ENCODE measurements around the gene PLXNC1.

Gene PLXNC1

GRCh38 chr12:94192506-94192905 lies 44.1 kb downstream of the PLXNC1 start:
- no peak for DNase-seq
- in situ Hi-C loops (cut with MboI; ENCODE audit: low pct_unique_long_range_greater_than_20kb, low sequenced_read_pairs), result no loop called here

DNA sequence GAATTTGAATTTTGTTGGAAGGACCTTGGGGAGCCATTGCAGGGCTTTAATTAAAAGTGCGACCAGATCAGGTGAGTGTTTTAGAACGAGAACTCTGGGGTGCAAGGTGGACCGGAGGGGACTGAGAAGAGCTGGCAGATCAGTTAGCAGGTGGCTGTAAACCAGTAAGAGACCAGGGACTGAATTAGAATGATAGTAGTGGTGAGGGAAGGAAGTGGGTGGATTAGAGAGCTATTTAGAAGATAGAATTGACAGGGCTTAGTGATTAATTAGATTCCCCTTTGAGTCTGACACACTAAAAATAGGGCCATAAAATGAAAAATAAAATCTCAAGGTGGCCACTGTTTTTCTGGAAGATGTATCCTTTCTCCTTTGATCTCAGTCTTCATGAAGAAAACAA lies 44.8 kb downstream of the PLXNC1 start:
- DNase-seq, result peak; percentile 58
- in situ Hi-C loops (cut with MboI; ENCODE audit: low pct_unique_long_range_greater_than_20kb, low sequenced_read_pairs), result no loop called here

GRCh38 chr12:94195483-94195882 lies 47.1 kb downstream of the PLXNC1 start:
- in situ Hi-C loops (cut with MboI; ENCODE audit: low pct_unique_long_range_greater_than_20kb, low sequenced_read_pairs), result no loop called here
- no peak for DNase-seq

- in situ Hi-C loops (cut with MboI; ENCODE audit: low pct_unique_long_range_greater_than_20kb, low sequenced_read_pairs), result no loop called here
- DNase-seq, result no peak
Measured at GRCh38 chr12:94198469-94198868, 50.1 kb downstream of the PLXNC1 start.

- in situ Hi-C loops (cut with MboI; ENCODE audit: low pct_unique_long_range_greater_than_20kb, low sequenced_read_pairs), result no loop called here
- DNase-seq, result no peak
Measured at GRCh38 chr12:94198872-94199271, 50.5 kb downstream of the PLXNC1 start.

DNA sequence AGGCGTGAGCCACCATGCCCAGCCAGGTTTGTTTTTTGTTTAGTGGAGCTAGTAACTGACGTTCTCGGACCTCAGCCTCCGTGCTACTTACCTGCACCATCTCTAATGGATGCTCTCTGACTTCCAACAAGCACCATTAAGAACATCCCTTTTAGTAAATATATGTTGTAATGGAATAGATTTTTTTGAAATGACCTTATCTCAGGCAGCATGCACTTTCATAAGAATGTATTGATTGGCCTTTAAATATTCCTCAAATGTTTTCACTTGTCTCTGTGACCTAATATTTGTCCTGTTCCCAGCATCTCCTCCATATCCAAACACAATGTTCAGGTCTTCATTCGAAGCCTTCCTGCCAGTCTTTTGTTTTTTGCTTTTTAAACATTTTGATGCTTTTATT lies 51.7 kb downstream of the PLXNC1 start:
- in situ Hi-C loops (cut with MboI; ENCODE audit: low pct_unique_long_range_greater_than_20kb, low sequenced_read_pairs), result no loop called here
- DNase-seq, result no peak

GRCh38 chr12:94200695-94201094 lies 52.3 kb downstream of the PLXNC1 start:
- in situ Hi-C loops (cut with MboI; ENCODE audit: low pct_unique_long_range_greater_than_20kb, low sequenced_read_pairs), result no loop called here

GRCh38 chr12:94202245-94203180 lies 54.1 kb downstream of the PLXNC1 start:
- no peak for DNase-seq
- in situ Hi-C loops (cut with MboI; ENCODE audit: low pct_unique_long_range_greater_than_20kb, low sequenced_read_pairs), result no loop called here

More at GRCh38 chr12:94200695-94201094, 52.3 kb downstream of the PLXNC1 start:
- no peak for DNase-seq

GRCh38 chr12:94203181-94203546 lies 54.8 kb downstream of the PLXNC1 start:
- in situ Hi-C loops (cut with MboI; ENCODE audit: low pct_unique_long_range_greater_than_20kb, low sequenced_read_pairs), result no loop called here
- DNase-seq, result no peak

- in situ Hi-C loops (cut with MboI; ENCODE audit: low pct_unique_long_range_greater_than_20kb, low sequenced_read_pairs), result no loop called here
- no peak for DNase-seq
Measured at GRCh38 chr12:94203796-94204195, 55.4 kb downstream of the PLXNC1 start.

DNA sequence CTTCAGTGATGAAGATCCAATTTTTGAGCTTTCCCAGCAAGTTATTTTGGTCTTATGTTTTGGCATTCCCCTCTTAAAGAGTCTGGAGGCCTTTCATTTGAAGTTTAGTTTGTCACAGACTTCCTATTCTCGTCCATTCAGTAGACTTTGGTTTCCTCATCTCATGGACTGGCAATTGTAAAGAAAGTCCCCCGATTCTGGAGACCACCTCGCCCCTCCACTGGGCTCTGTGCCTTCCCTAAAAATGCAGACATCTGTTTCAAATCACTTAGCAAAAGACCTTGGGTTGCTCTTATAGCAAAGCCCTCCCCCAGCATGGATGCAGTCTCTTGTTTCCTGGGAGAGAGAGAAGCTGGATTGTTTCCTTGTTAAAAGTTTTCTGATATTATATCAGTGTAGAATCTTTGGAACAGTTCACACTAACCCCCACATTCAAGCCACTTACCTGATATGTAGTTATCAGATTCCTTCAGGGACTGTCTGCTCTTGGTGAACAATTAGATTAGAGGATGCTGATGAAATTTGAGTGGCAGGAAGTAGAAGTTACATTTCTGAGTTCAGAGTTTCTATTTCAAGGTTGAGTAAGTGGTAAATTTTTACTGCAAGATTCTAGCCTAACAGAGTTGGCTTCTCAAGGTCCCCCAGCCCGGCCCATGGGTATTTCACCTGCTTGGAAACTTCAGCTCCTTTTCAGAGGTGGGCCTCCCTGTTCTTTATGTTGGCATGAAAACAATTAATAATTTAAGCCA lies 56.3 kb downstream of the PLXNC1 start:
- in situ Hi-C loops (cut with MboI; ENCODE audit: low pct_unique_long_range_greater_than_20kb, low sequenced_read_pairs), result no loop called here
- no peak for DNase-seq

GRCh38 chr12:94205822-94206221 lies 57.4 kb downstream of the PLXNC1 start:
- in situ Hi-C loops (cut with MboI; ENCODE audit: low pct_unique_long_range_greater_than_20kb, low sequenced_read_pairs), result no loop called here
- no peak for DNase-seq

GRCh38 chr12:94206886-94207285 lies 58.5 kb downstream of the PLXNC1 start:
- in situ Hi-C loops (cut with MboI; ENCODE audit: low pct_unique_long_range_greater_than_20kb, low sequenced_read_pairs), result no loop called here
- DNase-seq, result no peak

GRCh38 chr12:94207467-94207848 lies 59.1 kb downstream of the PLXNC1 start:
- DNase-seq, result no peak
- in situ Hi-C loops (cut with MboI; ENCODE audit: low pct_unique_long_range_greater_than_20kb, low sequenced_read_pairs), result no loop called here

- in situ Hi-C loops (cut with MboI; ENCODE audit: low pct_unique_long_range_greater_than_20kb, low sequenced_read_pairs), result no loop called here
- peak; percentile 48 for DNase-seq
Measured at GRCh38 chr12:94207849-94208621, 59.7 kb downstream of the PLXNC1 start.

DNA sequence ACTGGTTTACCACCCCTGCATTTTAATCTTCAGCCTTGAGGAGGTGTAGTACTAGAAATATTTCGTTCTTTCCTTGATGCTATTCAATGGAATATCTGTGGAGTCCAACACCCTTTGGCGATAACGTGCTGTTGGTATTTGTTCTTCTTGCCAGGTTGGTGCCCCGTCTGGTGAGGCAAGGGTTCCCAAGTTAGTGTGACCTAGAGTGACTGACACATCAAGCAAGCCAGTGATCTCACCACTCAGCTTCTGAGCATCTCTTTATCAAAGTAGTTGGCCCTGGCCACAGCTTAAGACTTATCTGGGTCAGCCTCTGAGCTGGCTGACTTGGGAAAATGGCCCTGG lies 60.2 kb downstream of the PLXNC1 start:
- in situ Hi-C loops (cut with MboI; ENCODE audit: low pct_unique_long_range_greater_than_20kb, low sequenced_read_pairs), result no loop called here
- no peak for DNase-seq

DNA sequence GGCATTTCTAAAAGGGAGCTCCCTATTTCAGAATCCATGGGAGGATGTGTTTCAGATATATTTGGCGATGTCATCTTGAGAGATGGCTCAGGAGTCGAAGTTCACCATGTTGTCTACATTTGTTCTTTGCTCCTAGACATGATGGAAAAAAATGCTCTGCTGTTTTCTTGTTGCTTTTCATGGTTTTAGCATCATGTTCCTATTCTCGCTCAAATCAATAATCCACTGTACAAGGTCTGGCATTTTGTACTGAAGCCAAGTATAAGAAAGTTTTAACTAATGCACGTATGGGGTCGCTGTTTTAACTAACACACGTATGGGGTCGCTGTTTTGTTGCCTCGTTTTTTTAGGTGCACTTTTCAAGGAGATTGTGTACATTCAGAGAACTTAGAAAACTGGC lies 60.9 kb downstream of the PLXNC1 start:
- DNase-seq, result no peak
- in situ Hi-C loops (cut with MboI; ENCODE audit: low pct_unique_long_range_greater_than_20kb, low sequenced_read_pairs), result no loop called here

DNA sequence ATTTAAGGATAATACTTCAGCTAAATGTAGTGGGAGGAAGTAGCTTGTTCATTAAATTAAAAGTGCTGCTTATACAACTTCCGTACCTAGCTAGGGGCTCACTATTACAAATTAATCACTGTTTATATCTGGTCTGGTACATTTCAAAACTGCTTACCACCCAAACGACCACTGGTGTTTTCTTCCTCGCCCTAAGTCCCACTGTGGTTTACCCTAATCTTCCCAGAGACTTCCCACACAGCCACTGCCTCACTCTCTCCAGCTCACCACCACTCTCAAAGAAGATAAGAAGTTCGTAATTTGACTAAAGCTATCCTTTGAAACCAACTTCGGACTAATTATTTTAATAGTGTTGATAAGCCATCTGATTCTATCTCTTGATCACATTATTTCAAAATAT lies 62.6 kb downstream of the PLXNC1 start:
- DNase-seq, result no peak
- in situ Hi-C loops (cut with MboI; ENCODE audit: low pct_unique_long_range_greater_than_20kb, low sequenced_read_pairs), result no loop called here

DNA sequence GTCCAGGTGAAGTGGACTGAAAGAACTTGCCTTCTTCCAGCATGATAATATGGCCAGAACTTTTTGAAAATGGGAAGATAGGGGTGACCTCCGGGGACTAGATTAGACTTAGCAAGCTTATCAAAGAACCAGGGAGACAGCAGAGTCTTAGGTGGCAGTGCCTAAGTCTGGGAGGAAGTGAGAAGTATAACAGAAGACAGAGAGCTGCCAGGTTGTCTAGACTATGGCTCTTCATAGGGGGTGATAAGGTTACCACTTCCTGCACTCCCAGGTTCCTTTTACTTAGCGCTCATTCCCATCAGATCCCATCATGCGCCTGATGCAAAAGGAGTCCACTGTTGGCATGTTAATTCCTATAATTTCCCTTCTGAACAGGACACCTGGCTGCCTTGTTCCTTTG lies 69.9 kb downstream of the PLXNC1 start:
- DNase-seq, result no peak
- in situ Hi-C loops (cut with MboI; ENCODE audit: low pct_unique_long_range_greater_than_20kb, low sequenced_read_pairs), result no loop called here

Data from KBM-7 (cell line).